OCI-M2 (cell line): ENCODE measurements around the gene EEF2K.
"Not testable (repeated sequence)": the region's sequence is repeated elsewhere in the genome, so short reads cannot be mapped to it uniquely, and the experiment has no call there.

Experiments
- DNase-seq: peaks from one replicate; lab custom pipeline; 2025; ENCODE audit not compliant: unreplicated experiment; lab: John Stamatoyannopoulos, UW

EEF2K gene

GRCh38 chr16:22206013-22206841 lies at the start of gene EEF2K:
Gene EEF2K (plus strand): TSS chr16:22206278. CDS start chr16:22225730, 19,452 bp downstream.
- DNase-seq, result peak; percentile 87

GRCh38 chr16:22161401-22161800 lies 44.7 kb upstream of the EEF2K start:
- no peak for DNase-seq

- no peak for DNase-seq
These were observed 44.0 kb upstream of the EEF2K start, which contains the start of gene SDR42E2 for GRCh38 chr16:22161999-22162655. Gene SDR42E2 (plus strand): TSS chr16:22162506. CDS start chr16:22165583, 3,077 bp downstream.

DNA sequence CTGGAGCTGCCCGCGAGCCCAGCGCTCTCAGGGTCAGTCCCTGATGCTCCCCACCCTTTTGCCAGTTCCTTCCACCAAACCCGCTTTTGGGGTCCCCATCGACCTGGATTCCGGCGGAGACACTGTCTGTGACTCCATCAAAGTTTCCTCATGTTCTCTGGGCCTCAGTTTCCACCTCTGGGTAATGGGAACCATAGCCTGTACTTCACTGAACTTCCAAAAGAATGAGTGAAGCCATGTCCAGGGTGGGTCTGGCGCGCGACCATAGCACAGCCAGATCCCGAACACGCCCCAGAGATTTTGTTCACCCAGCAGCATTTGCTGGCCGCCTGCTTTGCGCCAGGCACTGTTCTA lies 43.4 kb upstream of the EEF2K start:
- no peak for DNase-seq

DNA sequence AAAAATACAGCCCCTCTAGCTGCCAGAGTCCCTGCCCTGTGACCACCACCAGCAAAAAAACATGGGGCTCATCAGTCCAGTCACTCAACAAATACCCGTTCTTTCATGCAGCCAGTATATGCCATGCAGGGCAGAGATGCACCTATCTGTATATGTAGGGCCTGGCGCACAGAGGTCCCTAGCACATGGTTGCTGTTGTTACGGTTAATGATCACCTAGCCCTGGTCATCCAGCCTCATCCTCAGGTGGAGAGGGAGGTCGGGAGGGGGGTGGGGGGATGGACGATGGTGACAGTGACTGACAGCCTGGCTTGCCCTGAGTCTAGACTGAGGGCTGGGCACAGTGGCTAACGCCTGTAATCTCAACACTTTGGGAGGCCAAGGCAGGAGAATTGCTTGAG lies 42.3 kb upstream of the EEF2K start:
- no peak for DNase-seq

DNA sequence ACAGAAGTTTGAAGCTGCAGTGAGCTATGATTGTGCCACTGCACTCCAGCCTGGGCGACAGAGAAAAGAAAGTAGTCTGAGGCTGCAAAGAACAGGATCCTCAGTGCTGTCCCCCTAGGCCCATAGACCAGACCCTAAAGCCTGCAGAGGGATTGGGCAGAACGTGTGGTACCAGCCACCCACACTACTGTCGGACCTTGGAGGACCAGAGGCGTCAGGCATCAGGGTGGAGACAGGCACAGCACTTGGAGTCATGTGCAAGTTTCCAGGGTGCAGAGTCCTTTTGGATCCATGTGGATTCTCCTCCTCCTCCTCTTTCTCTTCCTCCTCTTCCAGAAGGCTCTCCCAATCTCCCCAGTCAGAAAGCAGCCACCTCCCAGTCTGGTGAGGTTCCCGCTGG lies 41.6 kb upstream of the EEF2K start:
- DNase-seq, result no peak

GRCh38 chr16:22165508-22166285 lies 40.4 kb upstream of the EEF2K start:
- no peak for DNase-seq

DNA sequence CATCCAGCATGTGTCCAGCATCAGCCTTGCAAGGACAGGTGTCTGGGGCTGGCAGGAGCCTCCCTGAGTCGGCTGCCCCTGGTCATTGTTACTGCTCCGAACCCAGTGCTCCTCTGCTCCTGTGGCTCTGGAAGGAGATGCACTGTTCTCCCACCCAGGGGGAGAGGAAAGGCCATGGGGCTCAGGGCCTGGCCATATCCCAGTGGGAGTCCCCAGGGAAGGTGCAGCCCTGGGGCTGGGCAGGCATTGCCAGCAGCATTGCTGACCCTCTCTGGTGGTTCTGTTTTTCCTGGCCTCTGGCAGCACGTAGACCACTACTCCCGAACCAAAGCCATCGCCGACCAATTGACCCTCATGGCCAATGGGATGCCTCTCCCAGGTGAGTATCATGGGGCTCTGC lies 34.1 kb upstream of the EEF2K start:
- no peak for DNase-seq

GRCh38 chr16:22172642-22173041 lies 33.4 kb upstream of the EEF2K start:
- DNase-seq, result not testable (repeated sequence)

- DNase-seq, result no peak
These were observed 31.4 kb upstream of the EEF2K start for GRCh38 chr16:22174642-22175041.

GRCh38 chr16:22177968-22178930 lies 27.8 kb upstream of the EEF2K start:
- DNase-seq, result no peak

- DNase-seq, result no peak
These were observed 24.7 kb upstream of the EEF2K start for GRCh38 chr16:22181426-22181825.

GRCh38 chr16:22181843-22182242 lies 24.2 kb upstream of the EEF2K start:
- DNase-seq, result no peak

- no peak for DNase-seq
These were observed 22.7 kb upstream of the EEF2K start for GRCh38 chr16:22183335-22183734.

GRCh38 chr16:22183901-22184614 lies 22.0 kb upstream of the EEF2K start:
- no peak for DNase-seq

DNA sequence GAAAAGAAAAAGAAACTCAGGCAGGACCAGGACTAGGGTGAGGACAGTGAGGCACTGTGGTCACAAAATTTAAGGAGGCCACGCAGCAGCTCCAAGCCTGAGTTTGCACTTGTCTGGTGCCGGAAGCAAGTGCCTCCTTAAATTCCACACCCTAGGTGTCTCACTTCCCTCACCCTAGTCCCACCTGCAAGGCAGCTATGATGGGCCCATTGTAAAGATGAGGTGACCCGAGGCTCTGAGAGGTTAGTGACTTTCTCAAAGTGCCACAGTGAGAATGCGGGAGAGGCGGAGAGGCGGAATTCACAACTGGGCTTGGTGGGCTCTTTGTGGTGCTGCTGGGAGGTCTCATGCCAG lies 21.5 kb upstream of the EEF2K start:
- DNase-seq, result no peak

- no peak for DNase-seq
These were observed 19.6 kb upstream of the EEF2K start for GRCh38 chr16:22186517-22186916.

GRCh38 chr16:22188267-22188594 lies 17.8 kb upstream of the EEF2K start:
- no peak for DNase-seq

DNA sequence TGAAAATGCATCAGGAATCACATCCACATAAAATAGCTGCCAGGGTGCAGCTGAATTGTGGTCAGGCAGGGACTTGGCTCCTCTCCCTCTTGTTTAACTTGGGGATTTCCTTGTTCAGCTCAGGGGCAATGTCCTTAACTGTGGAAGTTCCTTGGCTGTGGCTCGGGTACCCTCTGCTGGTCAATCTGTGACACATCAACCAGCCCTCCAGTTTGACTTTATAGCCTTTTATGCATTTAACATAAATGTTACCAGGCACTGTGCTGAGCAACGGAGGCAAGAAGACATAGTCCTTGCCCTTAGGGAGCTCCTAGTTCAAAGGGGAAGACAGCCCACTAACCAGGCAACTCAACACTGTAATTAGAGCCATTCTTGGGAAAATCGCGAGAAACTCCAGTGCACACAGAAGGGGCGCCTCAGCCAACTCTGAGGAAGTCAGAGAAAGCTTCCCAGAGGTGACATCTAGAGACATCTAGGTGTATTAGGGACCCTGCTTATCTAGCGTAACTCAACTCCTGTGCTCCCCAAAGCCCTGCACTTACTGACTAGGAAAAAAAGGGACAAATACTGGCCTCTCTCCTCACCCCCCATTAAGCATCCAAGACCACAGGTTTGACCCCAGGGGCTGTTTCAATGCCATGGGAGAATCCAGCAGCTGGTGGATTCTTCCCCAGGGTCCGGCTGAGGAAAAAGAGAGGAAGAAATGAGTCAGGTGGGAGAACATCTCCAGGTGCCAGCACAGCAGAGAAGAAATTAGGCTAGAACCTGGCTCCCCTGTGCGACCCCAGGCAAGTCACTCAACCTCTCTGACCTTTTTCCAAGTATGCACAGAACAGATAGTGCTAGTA lies 17.3 kb upstream of the EEF2K start:
- DNase-seq, result peak; percentile 24
